H9 (cell line): Measurements from ENCODE around the gene RNF227. TPM values are rescaled to one million over a fixed set of nuclear protein-coding genes. Genes with fewer than 3 reads are reported as not detected.

ENCODE experiments used
- DNase-seq: peaks from one replicate; pipeline ENCODE4 v3.0.0-alpha.2; 2017
- H2AFZ ChIP-seq: one replicate; pipeline ENCODE4 v1.6.1; 2013; ENCODE audit warnings: mild to moderate bottlenecking, low read length, control low read depth, moderate library complexity
- H2AK5ac ChIP-seq: 2 replicates; pipeline ENCODE4 v1.6.1; 2013; ENCODE audit warnings: low read length, control low read depth, mixed read lengths; ENCODE audit not compliant: insufficient read length
- H2BK120ac ChIP-seq: one replicate; pipeline ENCODE4 v1.6.1; 2013; ENCODE audit warnings: low read depth, mild to moderate bottlenecking, low read length, control low read depth, inconsistent platforms; ENCODE audit not compliant: poor library complexity, severe bottlenecking
- H2BK12ac ChIP-seq: 2 replicates; pipeline ENCODE4 v1.6.1; 2013; ENCODE audit warnings: low read length, control low read depth, mixed read lengths, low read depth; ENCODE audit not compliant: insufficient read length
- H2BK15ac ChIP-seq: 2 replicates; pipeline ENCODE4 v1.6.1; 2013; ENCODE audit warnings: low read depth, low read length, control low read depth
- H2BK20ac ChIP-seq: one replicate; pipeline ENCODE4 v1.6.1; 2013; ENCODE audit warnings: low read depth, mild to moderate bottlenecking, low read length, control low read depth, inconsistent platforms; ENCODE audit not compliant: poor library complexity, severe bottlenecking
- H2BK5ac ChIP-seq: 2 replicates; pipeline ENCODE4 v1.6.1; 2013; ENCODE audit warnings: low read length, control low read depth, mixed read lengths; ENCODE audit not compliant: insufficient read length
- H3K14ac ChIP-seq: 2 replicates; pipeline ENCODE4 v1.6.1; 2013; ENCODE audit warnings: low read length, control low read depth; ENCODE audit not compliant: insufficient read depth
- H3K18ac ChIP-seq: 2 replicates; pipeline ENCODE4 v1.6.1; 2013; ENCODE audit warnings: low read depth, mild to moderate bottlenecking, mixed read lengths, low read length, control low read depth; ENCODE audit not compliant: insufficient read length
- H3K23ac ChIP-seq: 2 replicates; pipeline ENCODE4 v1.6.1; 2013; ENCODE audit warnings: low read length, control low read depth, mixed read lengths, low read depth; ENCODE audit not compliant: insufficient read length
- H3K23me2 ChIP-seq: 2 replicates; pipeline ENCODE4 v1.6.1; 2013; ENCODE audit warnings: low read depth, mild to moderate bottlenecking, mixed read lengths, low read length, control low read depth; ENCODE audit not compliant: insufficient read length, poor library complexity, severe bottlenecking
- H3K27ac ChIP-seq: 2 replicates; pipeline ENCODE4 v1.5.1; 2013; ENCODE audit warnings: low read length, control low read depth, mixed read lengths, low read depth; ENCODE audit not compliant: insufficient read length
- H3K27me3 ChIP-seq: 2 replicates; pipeline ENCODE4 v1.6.1; 2013; ENCODE audit warnings: low read length, control low read depth, inconsistent platforms; ENCODE audit not compliant: insufficient read depth
- H3K4ac ChIP-seq: 2 replicates; pipeline ENCODE4 v1.6.1; 2013; ENCODE audit warnings: low read depth, mild to moderate bottlenecking, control low read depth, inconsistent platforms, low read length, moderate library complexity
- H3K4me1 ChIP-seq: 2 replicates; pipeline ENCODE4 v1.6.1; 2013; ENCODE audit warnings: low read length, control low read depth, inconsistent platforms; ENCODE audit not compliant: insufficient read depth
- H3K4me2 ChIP-seq: 2 replicates; pipeline ENCODE4 v1.6.1; 2013; ENCODE audit warnings: low read length, control low read depth, mixed read lengths; ENCODE audit not compliant: insufficient read length, insufficient read depth
- H3K56ac ChIP-seq: 2 replicates; pipeline ENCODE4 v1.6.1; 2013; ENCODE audit warnings: low read depth, mild to moderate bottlenecking, mixed read lengths, low read length, control low read depth; ENCODE audit not compliant: insufficient read length
- H3K79me1 ChIP-seq: 2 replicates; pipeline ENCODE4 v1.6.1; 2013; ENCODE audit warnings: low read depth, mild to moderate bottlenecking, moderate library complexity, low read length, control low read depth, inconsistent platforms; ENCODE audit not compliant: insufficient read depth, poor library complexity, severe bottlenecking
- H3K79me2 ChIP-seq: 2 replicates; pipeline ENCODE4 v1.6.1; 2013; ENCODE audit warnings: low read length, control low read depth, inconsistent platforms; ENCODE audit not compliant: insufficient read depth
- H3K9ac ChIP-seq: 2 replicates; pipeline ENCODE4 v1.6.1; 2013; ENCODE audit warnings: low read length, control low read depth, mixed read lengths; ENCODE audit not compliant: insufficient read length; ENCODE audit errors: extremely low read depth
- H3K9me3 ChIP-seq: one replicate; pipeline ENCODE4 v1.6.1; 2013; ENCODE audit warnings: low read depth, low read length, inconsistent platforms; ENCODE audit not compliant: control insufficient read depth
- H3T11ph ChIP-seq: one replicate; pipeline ENCODE4 v1.6.1; 2013; ENCODE audit warnings: mild to moderate bottlenecking, low read length, control low read depth, inconsistent platforms
- H4K20me1 ChIP-seq: one replicate; pipeline ENCODE4 v1.6.1; 2013; ENCODE audit not compliant: control insufficient read depth, insufficient read length, insufficient read depth
- H4K5ac ChIP-seq: 2 replicates; pipeline ENCODE4 v1.6.1; 2013; ENCODE audit warnings: low read depth, mild to moderate bottlenecking, mixed read lengths, low read length, control low read depth; ENCODE audit not compliant: insufficient read length
- H4K8ac ChIP-seq: replicated peaks from 2 replicates; pipeline ENCODE4 v1.6.1; 2013; ENCODE audit warnings: low read length, control low read depth, mixed read lengths, low read depth; ENCODE audit not compliant: insufficient read length
- H4K91ac ChIP-seq: 2 replicates; pipeline ENCODE4 v1.6.1; 2013; ENCODE audit warnings: low read depth, mild to moderate bottlenecking, moderate library complexity, mixed read lengths, low read length, control low read depth; ENCODE audit not compliant: insufficient read length
- H3K27ac Mint-ChIP-seq, 3 experiments: 2 replicates in 2 of 3; 3 replicates in 1 of 3; pipeline ENCODE4 v1.8.0; 2020 to 2021; ENCODE audit warnings: mixed read lengths in 3 of 3, mild to moderate bottlenecking in 1 of 3, moderate library complexity in 1 of 3
- H3K27me3 Mint-ChIP-seq: 2 replicates; pipeline ENCODE4 v1.8.0; 2021; ENCODE audit warnings: low read depth, mild to moderate bottlenecking, moderate library complexity, mixed read lengths
- H3K36me3 Mint-ChIP-seq, 3 experiments: 2 replicates in 2 of 3; 3 replicates in 1 of 3; pipeline ENCODE4 v1.8.0; 2020 to 2021; ENCODE audit warnings: low read depth in 3 of 3, mixed read lengths in 3 of 3; ENCODE audit not compliant: insufficient read depth in 1 of 3
- H3K4me1 Mint-ChIP-seq, 2 experiments: 2 replicates each; pipeline ENCODE4 v1.8.0; 2020; ENCODE audit warnings: mixed read lengths in 2 of 2
- H3K4me3 Mint-ChIP-seq, 2 experiments: 2 replicates in 1 of 2; 3 replicates in 1 of 2; pipeline ENCODE4 v1.8.0; 2020 to 2021; ENCODE audit warnings: mild to moderate bottlenecking in 2 of 2, mixed read lengths in 2 of 2, moderate library complexity in 1 of 2
- H3K9me3 Mint-ChIP-seq, 2 experiments: 2 replicates in 1 of 2; 3 replicates in 1 of 2; pipeline ENCODE4 v1.8.0; 2020; ENCODE audit warnings: mild to moderate bottlenecking in 2 of 2, mixed read lengths in 2 of 2, moderate library complexity in 1 of 2
- WGBS: extraction: QIAGEN DNeasy Blood & Tissue Kit; methylation state at CpG from one replicate; pipeline ENCODE4 v1.1.7; 2013; ENCODE audit warnings: missing lambda C conversion rate, low lambda C conversion rate, mixed read lengths; ENCODE audit not compliant: insufficient read length; ENCODE audit errors: extremely low coverage; 5-methylcytosine and 5-hydroxymethylcytosine counted together
- total RNA-seq: library from RNA; stranded (reverse); gene quantifications from 2 replicates; pipeline ENCODE4 v1.2.1, GENCODE V29; 2021
- TF ChIP-seq, protein P1 (sequence below): fragments of 200-600 bp; sonication (generic); conservative IDR thresholded peaks from 3 replicates; pipeline ENCODE4 v1.8.0; 2021; ENCODE audit warnings: antibody characterized with exemption, mild to moderate bottlenecking

Gene RNF227
- total RNA-seq, 1 experiment from 2014 or later: 1.9 TPM

DNA sequence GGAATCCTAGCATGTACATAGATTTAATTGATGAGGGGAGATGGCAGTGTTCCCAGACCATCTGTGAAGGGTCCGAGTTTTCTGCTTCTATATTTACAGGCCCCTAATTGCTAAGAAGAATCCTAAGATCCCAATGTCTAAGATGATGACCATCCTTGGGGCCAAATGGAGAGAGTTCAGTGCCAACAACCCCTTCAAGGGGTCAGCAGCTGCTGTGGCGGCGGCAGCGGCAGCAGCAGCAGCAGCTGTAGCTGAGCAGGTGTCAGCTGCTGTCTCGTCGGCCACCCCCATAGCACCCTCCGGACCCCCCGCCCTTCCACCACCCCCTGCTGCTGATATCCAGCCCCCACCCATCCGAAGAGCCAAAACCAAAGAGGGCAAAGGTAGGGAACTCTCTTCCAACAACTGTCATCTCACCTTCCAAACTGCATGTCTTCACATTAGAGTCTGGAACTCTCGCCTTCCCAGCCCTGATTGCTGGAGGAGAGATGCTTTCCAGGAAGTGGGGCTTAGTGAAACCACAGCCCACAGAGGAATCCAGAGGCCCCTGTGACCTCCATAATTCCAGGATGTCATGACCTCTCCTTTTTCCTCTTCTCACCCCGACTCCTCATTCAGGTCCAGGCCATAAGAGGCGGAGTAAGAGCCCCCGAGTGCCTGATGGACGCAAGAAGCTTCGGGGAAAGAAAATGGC is 22.8 kb downstream of the RNF227 start:
- Histone ChIP-seq H3K79me2 (no peaks in the 10 kb centered on the region), H2AFZ (no peak overlapping the region), H2BK20ac (no peak overlapping the region), H3K27me3 (no peaks in the 10 kb centered on the region), H3K18ac (no peak overlapping the region), H4K20me1 (no peaks in the 10 kb centered on the region), H2BK12ac (no peak overlapping the region), H2BK120ac (no peak overlapping the region), H3K79me1 (no peaks in the 10 kb centered on the region), H2BK5ac (no peak overlapping the region), H3K23ac (no peak overlapping the region), H3K4ac (no peak overlapping the region), H3K56ac (no peak overlapping the region), H3K27ac (no peak overlapping the region), H2AK5ac (no peak overlapping the region), H3K9ac (no peak overlapping the region), H3K9me3 (no peaks in the 10 kb centered on the region), H3K4me1 (no peaks in the 10 kb centered on the region), H4K5ac (no peak overlapping the region), H3K4me2 (no peak overlapping the region), H4K91ac (no peak overlapping the region), H4K8ac (no peak overlapping the region), H3K14ac (no peak overlapping the region), H3T11ph (no peak overlapping the region), H3K23me2 (no peaks in the 10 kb centered on the region), H2BK15ac (no peak overlapping the region)
- TF ChIP-seq, protein P1, sequence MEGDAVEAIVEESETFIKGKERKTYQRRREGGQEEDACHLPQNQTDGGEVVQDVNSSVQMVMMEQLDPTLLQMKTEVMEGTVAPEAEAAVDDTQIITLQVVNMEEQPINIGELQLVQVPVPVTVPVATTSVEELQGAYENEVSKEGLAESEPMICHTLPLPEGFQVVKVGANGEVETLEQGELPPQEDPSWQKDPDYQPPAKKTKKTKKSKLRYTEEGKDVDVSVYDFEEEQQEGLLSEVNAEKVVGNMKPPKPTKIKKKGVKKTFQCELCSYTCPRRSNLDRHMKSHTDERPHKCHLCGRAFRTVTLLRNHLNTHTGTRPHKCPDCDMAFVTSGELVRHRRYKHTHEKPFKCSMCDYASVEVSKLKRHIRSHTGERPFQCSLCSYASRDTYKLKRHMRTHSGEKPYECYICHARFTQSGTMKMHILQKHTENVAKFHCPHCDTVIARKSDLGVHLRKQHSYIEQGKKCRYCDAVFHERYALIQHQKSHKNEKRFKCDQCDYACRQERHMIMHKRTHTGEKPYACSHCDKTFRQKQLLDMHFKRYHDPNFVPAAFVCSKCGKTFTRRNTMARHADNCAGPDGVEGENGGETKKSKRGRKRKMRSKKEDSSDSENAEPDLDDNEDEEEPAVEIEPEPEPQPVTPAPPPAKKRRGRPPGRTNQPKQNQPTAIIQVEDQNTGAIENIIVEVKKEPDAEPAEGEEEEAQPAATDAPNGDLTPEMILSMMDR: no peak
- no peaks in the 10 kb centered on the region for H3K9me3 Mint-ChIP-seq
- H3K4me3 Mint-ChIP-seq: no peak overlapping the region
- no CpG with 5 or more reads among the region's 15 CpGs for WGBS
- DNase-seq: no peak
- no peak overlapping the region; a peak in 1 of 7 replicates for H3K27ac Mint-ChIP-seq
- peaks cover 0 to 4% of the 10 kb centered on the region in 2 experiments; a peak in 3 of 4 replicates for H3K4me1 Mint-ChIP-seq
- H3K36me3 Mint-ChIP-seq: peaks cover 5 to 56% (median 26%) of the 10 kb centered on the region in 3 experiments; a peak in 6 of 7 replicates
- no peaks in the 10 kb centered on the region for H3K27me3 Mint-ChIP-seq
